ENCODE measurements around the gene SPAG9.

GRCh38 chr17:50925296-50925891 is 195.3 kb downstream of the SPAG9 start:
- TF ChIP-seq, protein P1, sequence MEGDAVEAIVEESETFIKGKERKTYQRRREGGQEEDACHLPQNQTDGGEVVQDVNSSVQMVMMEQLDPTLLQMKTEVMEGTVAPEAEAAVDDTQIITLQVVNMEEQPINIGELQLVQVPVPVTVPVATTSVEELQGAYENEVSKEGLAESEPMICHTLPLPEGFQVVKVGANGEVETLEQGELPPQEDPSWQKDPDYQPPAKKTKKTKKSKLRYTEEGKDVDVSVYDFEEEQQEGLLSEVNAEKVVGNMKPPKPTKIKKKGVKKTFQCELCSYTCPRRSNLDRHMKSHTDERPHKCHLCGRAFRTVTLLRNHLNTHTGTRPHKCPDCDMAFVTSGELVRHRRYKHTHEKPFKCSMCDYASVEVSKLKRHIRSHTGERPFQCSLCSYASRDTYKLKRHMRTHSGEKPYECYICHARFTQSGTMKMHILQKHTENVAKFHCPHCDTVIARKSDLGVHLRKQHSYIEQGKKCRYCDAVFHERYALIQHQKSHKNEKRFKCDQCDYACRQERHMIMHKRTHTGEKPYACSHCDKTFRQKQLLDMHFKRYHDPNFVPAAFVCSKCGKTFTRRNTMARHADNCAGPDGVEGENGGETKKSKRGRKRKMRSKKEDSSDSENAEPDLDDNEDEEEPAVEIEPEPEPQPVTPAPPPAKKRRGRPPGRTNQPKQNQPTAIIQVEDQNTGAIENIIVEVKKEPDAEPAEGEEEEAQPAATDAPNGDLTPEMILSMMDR (IDR thresholded peaks at IDR 0.05) = no peak
- TF ChIP-seq POLR2A (IDR thresholded peaks at IDR 0.05) = no peak
